IPS DF 4.7 (cell line): ENCODE results near the gene RBM6.
A peak's percentile ranks its signal among the peaks of the same experiment; 100 is the strongest.
"Not testable (repeated sequence)": the region's sequence is repeated elsewhere in the genome, so short reads cannot be mapped to it uniquely, and the experiment has no call there.

Experiments
- DNase-seq: peaks from one replicate; pipeline ENCODE4 v3.0.0-alpha.2; 2013; ENCODE audit warnings: low spot score; ENCODE audit errors: extremely low read depth

RBM6 gene

GRCh38 chr3:49939858-49940666 lies at the start of gene RBM6:
RBM6 (plus strand) TSS chr3:49940150; CDS start chr3:49962642, 22,492 bp downstream.
- peak; percentile 85 for DNase-seq

GRCh38 chr3:49895791-49896190 lies 44.2 kb upstream of the RBM6 start:
- no peak for DNase-seq

GRCh38 chr3:49896345-49896744 lies 43.6 kb upstream of the RBM6 start:
- no peak for DNase-seq

- no peak for DNase-seq
These were observed 41.0 kb upstream of the RBM6 start for GRCh38 chr3:49898991-49899390.

- DNase-seq = no peak
These were observed 40.1 kb upstream of the RBM6 start for GRCh38 chr3:49899815-49900214.

- DNase-seq = no peak
These were observed 39.3 kb upstream of the RBM6 start for GRCh38 chr3:49900491-49901153.

GRCh38 chr3:49901366-49902339 lies 38.3 kb upstream of the RBM6 start:
- no peak for DNase-seq

GRCh38 chr3:49902511-49903345 lies 37.2 kb upstream of the RBM6 start:
- no peak for DNase-seq

GRCh38 chr3:49903451-49904424 lies 36.2 kb upstream of the RBM6 start, which contains the start of gene MST1R:
MST1R (minus strand) TSS chr3:49903873; CDS start chr3:49903609, 264 bp downstream.
- DNase-seq = peak; percentile 81

- DNase-seq = not testable (repeated sequence)
These were observed 35.5 kb upstream of the RBM6 start for GRCh38 chr3:49904448-49904847.

- no peak for DNase-seq
These were observed 33.7 kb upstream of the RBM6 start for GRCh38 chr3:49906073-49906743.

- DNase-seq = no peak
These were observed 31.4 kb upstream of the RBM6 start for GRCh38 chr3:49908373-49909199.

GRCh38 chr3:49910409-49911123 lies 29.4 kb upstream of the RBM6 start:
- DNase-seq = no peak

GRCh38 chr3:49911124-49911420 lies 28.9 kb upstream of the RBM6 start:
- no peak for DNase-seq

GRCh38 chr3:49911611-49912010 lies 28.3 kb upstream of the RBM6 start:
- no peak for DNase-seq

GRCh38 chr3:49912881-49913281 lies 27.1 kb upstream of the RBM6 start:
- no peak for DNase-seq

- no peak for DNase-seq
These were observed 25.0 kb upstream of the RBM6 start for GRCh38 chr3:49914906-49915305.

- no peak for DNase-seq
These were observed 23.3 kb upstream of the RBM6 start for GRCh38 chr3:49916686-49917085.
